Activated CD4-positive, alpha-beta memory T cell treated with anti-CD3 and anti-CD28 coated beads for 36 hours (primary cell): ENCODE measurements around the gene MMAB. TPM values are rescaled to one million over a fixed set of nuclear protein-coding genes. Genes with fewer than 3 reads are reported as not detected.

Experiments
- CTCF ChIA-PET: fragments of 350-600 bp; sonication (Branson Sonifier 250); formaldehyde crosslinking; loops from one replicate; lab custom pipeline; 2021; ENCODE audit warnings: antibody characterized with exemption, inconsistent platforms; lab: Charles Lee
- POLR2A ChIA-PET: fragments of 350-600 bp; sonication (Branson Sonifier 250); formaldehyde crosslinking; loops from one replicate; lab custom pipeline; 2021; ENCODE audit warnings: antibody characterized with exemption; lab: Charles Lee
- DNase-seq: peaks from one replicate; pipeline ENCODE4 v3.0.0-alpha.2; 2020
- H3K27ac Mint-ChIP-seq: one replicate; pipeline ENCODE4 v1.8.0; 2021; ENCODE audit warnings: mixed read lengths
- H3K27me3 Mint-ChIP-seq: one replicate; pipeline ENCODE4 v1.8.0; 2021; ENCODE audit warnings: mixed read lengths
- H3K36me3 Mint-ChIP-seq: one replicate; pipeline ENCODE4 v1.8.0; 2021; ENCODE audit warnings: mixed read lengths
- H3K4me1 Mint-ChIP-seq: one replicate; pipeline ENCODE4 v1.8.0; 2021; ENCODE audit warnings: low read depth, mixed read lengths
- H3K4me3 Mint-ChIP-seq: one replicate; pipeline ENCODE4 v1.8.0; 2021; ENCODE audit warnings: mild to moderate bottlenecking, mixed read lengths
- H3K9me3 Mint-ChIP-seq: one replicate; pipeline ENCODE4 v1.8.0; 2021; ENCODE audit warnings: mixed read lengths
- intact Hi-C: fragments of 100-400 bp; cut with micrococcal nuclease; formaldehyde crosslinking; loops from one replicate; pipeline ENCODE4 v1.15.1; 2023
- total RNA-seq, 2 experiments: library from RNA; stranded (reverse); gene quantifications; one replicate each; pipeline ENCODE4 v1.2.3, GENCODE V29; 2021

MMAB gene
- total RNA-seq, 2 experiments from 2014 or later: 42.4 to 48.3 TPM

- no peak for DNase-seq
- H3K27me3 Mint-ChIP-seq: no peaks in the 10 kb centered on the region
- no peak overlapping the region for H3K4me3 Mint-ChIP-seq
- CTCF ChIA-PET: interaction anchor here (1.2 to 1.7 kb wide), 2 partner anchors 14 to 17 kb away, joined by 3 to 4 read pairs; no protein-coding TSS in a partner anchor
- POLR2A ChIA-PET: no interaction called here
- intact Hi-C loops: no loop called here
- H3K9me3 Mint-ChIP-seq: no peaks in the 10 kb centered on the region
- peaks cover 47% of the 10 kb centered on the region for H3K36me3 Mint-ChIP-seq
- no peaks in the 10 kb centered on the region for H3K4me1 Mint-ChIP-seq
- H3K27ac Mint-ChIP-seq: no peak overlapping the region
Measured at GRCh38 chr12:109580684-109581333, 7.5 kb upstream of the MMAB start.

- DNase-seq: no peak
- CTCF ChIA-PET: interaction anchor here (1.7 kb wide), 1 partner anchor 15 kb away, joined by 3 read pairs; no protein-coding TSS in a partner anchor
- no peaks in the 10 kb centered on the region for H3K27me3 Mint-ChIP-seq
- peaks cover 47% of the 10 kb centered on the region for H3K36me3 Mint-ChIP-seq
- intact Hi-C loops: no loop called here
- H3K4me3 Mint-ChIP-seq: no peak overlapping the region
- POLR2A ChIA-PET: no interaction called here
- no peaks in the 10 kb centered on the region for H3K4me1 Mint-ChIP-seq
- no peaks in the 10 kb centered on the region for H3K9me3 Mint-ChIP-seq
- no peak overlapping the region for H3K27ac Mint-ChIP-seq
Measured at GRCh38 chr12:109580272-109580671, 7.0 kb upstream of the MMAB start.

- Mint-ChIP-seq H3K4me1 (peaks cover 6% of the 10 kb centered on the region), H3K9me3 (no peaks in the 10 kb centered on the region), H3K4me3 (no peak overlapping the region), H3K27me3 (no peaks in the 10 kb centered on the region), H3K27ac (no peak overlapping the region), H3K36me3 (peaks cover 43% of the 10 kb centered on the region)
- no peak for DNase-seq
- ChIA-PET CTCF (interaction anchor here (1.7 kb wide), 1 partner anchor 15 kb away, joined by 3 read pairs; no protein-coding TSS in a partner anchor), POLR2A (no interaction called here)
- intact Hi-C loops: loop anchor here (10.0 kb wide), 2 partner anchors 305 to 725 kb away; partner anchors contain the start of genes GLTP and SSH1
Measured at GRCh38 chr12:109579639-109580038, 6.3 kb upstream of the MMAB start.

- POLR2A ChIA-PET: interaction anchor here (1.2 kb wide), 1 partner anchor 13 kb away, joined by 3 read pairs; no protein-coding TSS in a partner anchor
- Mint-ChIP-seq H3K4me1 (peaks cover 12% of the 10 kb centered on the region), H3K27me3 (no peaks in the 10 kb centered on the region), H3K9me3 (no peaks in the 10 kb centered on the region), H3K4me3 (no peak overlapping the region), H3K36me3 (peaks cover 38% of the 10 kb centered on the region), H3K27ac (no peak overlapping the region)
- CTCF ChIA-PET: no interaction called here
- DNase-seq: no peak
- intact Hi-C loops: loop anchor here (10.0 kb wide), 2 partner anchors 306 to 724 kb away; partner anchors contain the start of genes GLTP and SSH1
Measured at GRCh38 chr12:109578330-109578927, 5.1 kb upstream of the MMAB start.

- CTCF ChIA-PET: no interaction called here
- Mint-ChIP-seq H3K36me3 (peaks cover 41% of the 10 kb centered on the region), H3K4me1 (peaks cover 20% of the 10 kb centered on the region), H3K9me3 (no peaks in the 10 kb centered on the region), H3K27ac (no peak overlapping the region), H3K27me3 (no peaks in the 10 kb centered on the region), H3K4me3 (no peak overlapping the region)
- POLR2A ChIA-PET: no interaction called here
- intact Hi-C loops: loop anchor here (10.0 kb wide), 2 partner anchors 307 to 723 kb away; partner anchors contain the start of genes GLTP and SSH1
- no peak for DNase-seq
Measured at GRCh38 chr12:109577311-109577710, 4.0 kb upstream of the MMAB start.

GRCh38 chr12:109575683-109576082, 2.4 kb upstream of the MMAB start:
- intact Hi-C loops: loop anchor here (10.0 kb wide), 2 partner anchors 309 to 721 kb away; partner anchors contain the start of genes GLTP and SSH1
- Mint-ChIP-seq H3K36me3 (peaks cover 38% of the 10 kb centered on the region), H3K27me3 (no peaks in the 10 kb centered on the region), H3K4me1 (peaks cover 27% of the 10 kb centered on the region), H3K4me3 (peak overlapping the region; percentile 26), H3K27ac (no peak overlapping the region), H3K9me3 (no peaks in the 10 kb centered on the region)
- ChIA-PET CTCF (interaction anchor here (1.2 to 2.8 kb wide), 2 partner anchors 22 to 199 kb away, joined by 4 to 26 read pairs; no protein-coding TSS in a partner anchor), POLR2A (no interaction called here)
- no peak for DNase-seq

DNA sequence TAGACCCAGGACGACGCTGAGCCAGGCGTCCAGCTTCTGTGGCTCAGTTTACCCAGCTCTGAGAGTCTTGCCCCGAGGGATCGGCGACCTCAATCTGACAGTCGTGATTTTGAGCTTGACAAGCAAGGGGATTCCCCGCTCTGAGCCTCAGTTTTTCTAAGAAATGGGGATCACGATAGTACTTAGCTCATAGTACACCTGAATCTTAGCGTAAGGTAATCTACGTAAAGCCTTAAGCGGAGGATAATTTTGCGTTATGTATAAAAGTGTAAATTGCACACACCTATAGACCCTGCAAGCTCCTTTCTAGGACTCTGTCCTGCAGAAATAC, 575 bp upstream of the MMAB start:
- Mint-ChIP-seq H3K36me3 (peaks cover 32% of the 10 kb centered on the region), H3K27me3 (no peaks in the 10 kb centered on the region), H3K4me3 (peak overlapping the region; percentile 86), H3K4me1 (peaks cover 27% of the 10 kb centered on the region), H3K27ac (peak overlapping the region; percentile 12), H3K9me3 (no peaks in the 10 kb centered on the region)
- CTCF ChIA-PET: interaction anchor here (1.1 to 2.8 kb wide), 4 partner anchors 23 to 462 kb away, joined by 3 to 26 read pairs (median 6); no protein-coding TSS in a partner anchor
- DNase-seq: no peak
- POLR2A ChIA-PET: interaction anchor here (0.9 to 2.7 kb wide), 5 partner anchors 9 to 139 kb away, joined by 3 to 10 read pairs (median 4); partner anchors contain the start of genes KCTD10 and UBE3B
- intact Hi-C loops: loop anchor here (1.0 to 10.0 kb wide), 6 partner anchors 97 to 1062 kb away; partner anchors contain the start of genes FAM222A, GLTP, KCTD10 and SSH1

DNA sequence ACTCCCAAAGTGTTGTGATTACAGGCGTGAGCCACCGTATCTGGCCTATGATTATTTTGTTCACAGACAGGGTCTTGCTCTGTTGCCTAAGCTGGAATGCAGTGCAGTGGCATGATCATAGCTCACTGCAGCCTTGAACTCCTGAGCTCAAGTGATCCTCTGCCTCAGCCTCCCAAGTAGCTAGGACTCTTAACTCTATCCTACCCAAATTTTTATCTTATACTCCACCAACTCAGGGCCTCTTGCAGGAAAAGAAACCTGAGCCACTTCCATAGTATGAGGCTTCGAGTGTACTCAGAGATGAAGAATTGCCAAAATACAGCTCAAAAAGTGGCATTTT, 828 bp downstream of the MMAB start:
- peaks cover 27% of the 10 kb centered on the region for H3K4me1 Mint-ChIP-seq
- H3K4me3 Mint-ChIP-seq: peak overlapping the region; percentile 86
- H3K27ac Mint-ChIP-seq: peak overlapping the region; percentile 85
- no peak for DNase-seq
- H3K36me3 Mint-ChIP-seq: peaks cover 21% of the 10 kb centered on the region
- POLR2A ChIA-PET: interaction anchor here (2.7 kb wide), 1 partner anchor 95 kb away, joined by 10 read pairs; the partner anchor contains the start of genes KCTD10 and UBE3B
- no peaks in the 10 kb centered on the region for H3K27me3 Mint-ChIP-seq
- no peaks in the 10 kb centered on the region for H3K9me3 Mint-ChIP-seq
- CTCF ChIA-PET: interaction anchor here (1.3 to 1.7 kb wide), 2 partner anchors 25 to 273 kb away, joined by 3 to 8 read pairs; no protein-coding TSS in a partner anchor
- intact Hi-C loops: loop anchor here (5.0 to 10.0 kb wide), 4 partner anchors 312 to 1060 kb away; partner anchors contain the start of genes GLTP, SSH1 and UNG

- intact Hi-C loops: loop anchor here (5.0 to 10.0 kb wide), 4 partner anchors 313 to 1060 kb away; partner anchors contain the start of genes GLTP, SSH1 and UNG
- H3K36me3 Mint-ChIP-seq: peaks cover 21% of the 10 kb centered on the region
- no peaks in the 10 kb centered on the region for H3K27me3 Mint-ChIP-seq
- no peak overlapping the region for H3K27ac Mint-ChIP-seq
- peak overlapping the region; percentile 86 for H3K4me3 Mint-ChIP-seq
- H3K9me3 Mint-ChIP-seq: no peaks in the 10 kb centered on the region
- ChIA-PET CTCF (interaction anchor here (1.3 kb wide), 1 partner anchor 25 kb away, joined by 3 read pairs; no protein-coding TSS in a partner anchor), POLR2A (interaction anchor here (2.7 kb wide), 1 partner anchor 95 kb away, joined by 10 read pairs; the partner anchor contains the start of genes KCTD10 and UBE3B)
- H3K4me1 Mint-ChIP-seq: peaks cover 27% of the 10 kb centered on the region
- no peak for DNase-seq
Measured at GRCh38 chr12:109571773-109572505, 1.4 kb downstream of the MMAB start.

- intact Hi-C loops: no loop called here
- POLR2A ChIA-PET: no interaction called here
- no peak for DNase-seq
- Mint-ChIP-seq H3K4me1 (peaks cover 16% of the 10 kb centered on the region), H3K36me3 (peaks cover 27% of the 10 kb centered on the region), H3K27ac (no peak overlapping the region), H3K27me3 (no peaks in the 10 kb centered on the region), H3K4me3 (no peak overlapping the region), H3K9me3 (no peaks in the 10 kb centered on the region)
- CTCF ChIA-PET: no interaction called here
Measured at GRCh38 chr12:109568486-109568885, 4.8 kb downstream of the MMAB start.

DNA sequence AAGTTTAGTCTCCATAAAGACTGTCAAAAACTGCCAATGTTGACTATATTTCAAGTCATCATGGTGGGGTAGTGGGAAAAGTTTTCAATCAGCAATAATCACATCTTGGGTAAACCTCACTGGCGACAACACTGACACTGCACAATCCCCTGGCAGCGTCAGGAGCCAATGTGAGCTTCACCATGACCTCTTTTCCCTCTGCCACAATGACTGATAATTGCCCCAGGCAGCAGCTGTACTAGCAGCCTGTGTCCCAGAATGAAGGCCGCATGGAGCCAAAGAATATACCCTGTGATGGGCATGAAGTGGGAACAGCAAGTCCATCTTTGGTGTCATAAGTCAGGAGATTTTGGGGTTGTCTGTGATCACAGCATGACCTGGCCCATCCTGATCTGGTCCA, 5.3 kb downstream of the MMAB start:
- Mint-ChIP-seq H3K27me3 (no peaks in the 10 kb centered on the region), H3K27ac (no peak overlapping the region), H3K36me3 (peaks cover 25% of the 10 kb centered on the region), H3K4me3 (no peak overlapping the region), H3K4me1 (peaks cover 14% of the 10 kb centered on the region), H3K9me3 (no peaks in the 10 kb centered on the region)
- no peak for DNase-seq
- ChIA-PET CTCF (no interaction called here), POLR2A (interaction anchor here (0.6 kb wide), 1 partner anchor 245 kb away, joined by 4 read pairs; no protein-coding TSS in a partner anchor)
- intact Hi-C loops: no loop called here
